Measurements from ENCODE around the gene KCNQ1. TPM values are rescaled to one million over a fixed set of nuclear protein-coding genes. Genes with fewer than 3 reads are reported as not detected.

Gene KCNQ1
- polyA plus RNA-seq, 3 donors, result 11.5 to 13.4 (median 12.7) TPM

GRCh38 chr11:2730272-2731129, 285.7 kb downstream of the KCNQ1 start:
- peak; percentile 74 for DNase-seq

- no peak for DNase-seq
These were observed 286.6 kb downstream of the KCNQ1 start for GRCh38 chr11:2731130-2732125.

GRCh38 chr11:2732261-2732939, 287.6 kb downstream of the KCNQ1 start:
- DNase-seq, result no peak

GRCh38 chr11:2732940-2733628, 288.3 kb downstream of the KCNQ1 start:
- DNase-seq, result no peak

GRCh38 chr11:2734181-2735052, 289.6 kb downstream of the KCNQ1 start:
- DNase-seq, result no peak

GRCh38 chr11:2735053-2735589, 290.3 kb downstream of the KCNQ1 start:
- no peak for DNase-seq

- no peak for DNase-seq
These were observed 291.9 kb downstream of the KCNQ1 start for GRCh38 chr11:2736577-2737225.

- DNase-seq, result no peak
These were observed 292.4 kb downstream of the KCNQ1 start for GRCh38 chr11:2737226-2737590.

- DNase-seq, result no peak
These were observed 293.1 kb downstream of the KCNQ1 start for GRCh38 chr11:2737866-2738265.

GRCh38 chr11:2738551-2739431, 294.0 kb downstream of the KCNQ1 start:
- no peak for DNase-seq

GRCh38 chr11:2739531-2740274, 294.9 kb downstream of the KCNQ1 start:
- no peak for DNase-seq

GRCh38 chr11:2740275-2740940, 295.6 kb downstream of the KCNQ1 start:
- DNase-seq, result no peak

GRCh38 chr11:2741006-2741376, 296.2 kb downstream of the KCNQ1 start:
- no peak for DNase-seq

- DNase-seq, result no peak
These were observed 296.7 kb downstream of the KCNQ1 start for GRCh38 chr11:2741377-2742131.

- DNase-seq, result no peak
These were observed 297.4 kb downstream of the KCNQ1 start for GRCh38 chr11:2742201-2742600.

- DNase-seq, result no peak
These were observed 298.0 kb downstream of the KCNQ1 start for GRCh38 chr11:2742611-2743426.
